ENCODE results near the gene ARMC2.

- TF ChIP-seq POLR2A (IDR thresholded peaks at IDR 0.05; ENCODE audit: low read depth, low read length) (no peak), CTCF (IDR thresholded peaks at IDR 0.05; ENCODE audit: extremely low read depth in 1 of 2, insufficient read depth in 1 of 2, low read depth in 1 of 2, low read length in 2 of 2) (no peak), MAX (IDR thresholded peaks at IDR 0.05; ENCODE audit: insufficient read depth, insufficient read length) (no peak), EZH2 (IDR thresholded peaks at IDR 0.05; ENCODE audit: borderline replicate concordance, low read depth, low read length, severe bottlenecking) (no peak), MYC (IDR thresholded peaks at IDR 0.05; ENCODE audit: low read depth, low read length) (no peak), POLR2AphosphoS5 (IDR thresholded peaks at IDR 0.05; ENCODE audit: insufficient read depth, low read depth, low read length) (no peak), FOS (IDR thresholded peaks at IDR 0.05; ENCODE audit: borderline replicate concordance, insufficient read depth, low read length) (no peak), JUN (IDR thresholded peaks at IDR 0.05; ENCODE audit: borderline replicate concordance, insufficient read depth, insufficient read length, low read depth) (no peak), GATA2 (IDR thresholded peaks at IDR 0.05; ENCODE audit: insufficient read depth, insufficient read length, low read depth, low read length) (no peak)
Measured at GRCh38 chr6:109021870-109022269, 173.6 kb downstream of the ARMC2 start.
